ENCODE data around the gene PAK5.

- TF ChIP-seq POLR2A (IDR thresholded peaks at IDR 0.05), result no peak
- TF ChIP-seq CTCF (IDR thresholded peaks at IDR 0.05), result no peak
Measured at GRCh38 chr20:9686001-9686400, 152.9 kb downstream of the PAK5 start.

All from Peyer's patch (tissue), 4 donors.